ENCODE results near the gene CMTM2. TPM values are rescaled to one million over a fixed set of nuclear protein-coding genes. Genes with fewer than 3 reads are reported as not detected.
A peak's percentile ranks its signal among the peaks of the same experiment; 100 is the strongest.

Gene CMTM2
- total and polyA plus RNA-seq, 12 donors: 0.33 to 0.95 (median 0.63) TPM; not detected in 8

- peak; percentile 69 to 73 for DNase-seq
- H3K9me3 ChIP-seq: no peaks in the 10 kb centered on the region
- peak in 2 of 9 donors; percentile 2 to 35 for TF ChIP-seq CTCF (IDR thresholded peaks at IDR 0.05)
- peak overlapping the region; percentile 88 to 99 (median 95) for H3K27ac ChIP-seq
- intact Hi-C loops (cut with DNase I): loop anchor here (2.0 to 10.0 kb wide), 14 partner anchors 48 to 262 kb away; partner anchors contain the start of genes CKLF (in 2 of the 10), TK2 (in 2 of the 10) and CMTM4 (in 1 of the 10)
- H3K36me3 ChIP-seq: peaks cover 0 to 26% (median 8%) of the 10 kb centered on the region in 9 donors
- ATAC-seq: peak; percentile 61 to 69 (median 66)
- WGBS, 2 donors: 10 to 18% methylated on average over 53 to 61 of the region's 61 CpGs
- peaks cover 0 to 55% (median 32%) of the 10 kb centered on the region in 9 donors for H3K4me1 ChIP-seq
- peaks cover 0 to 5% (median 0%) of the 10 kb centered on the region in 7 donors for H3K27me3 ChIP-seq
- peak overlapping the region; percentile 56 to 97 (median 79) for H3K4me3 ChIP-seq
Observed at GRCh38 chr16:66605177-66605978, 26.1 kb downstream of the CMTM2 start.

GRCh38 chr16:66605979-66606751, 26.9 kb downstream of the CMTM2 start:
- intact Hi-C loops (cut with DNase I): loop anchor here (2.0 to 10.0 kb wide), 15 partner anchors 49 to 269 kb away; partner anchors contain the start of genes CKLF (in 2 of the 10), TK2 (in 2 of the 10) and CMTM4 (in 1 of the 10)
- 55 to 60% methylated on average over 10 of the region's 10 CpGs for WGBS, 2 donors
- H3K4me1 ChIP-seq: peaks cover 0 to 55% (median 32%) of the 10 kb centered on the region in 9 donors
- ATAC-seq (peak in 1 of 8 donors; percentile 2), DNase-seq (no peak)
- no peaks in the 10 kb centered on the region for H3K9me3 ChIP-seq
- H3K27ac ChIP-seq: peak overlapping the region; percentile 88 to 99 (median 95)
- H3K36me3 ChIP-seq: peaks cover 0 to 34% (median 15%) of the 10 kb centered on the region in 9 donors
- no peak for TF ChIP-seq CTCF (IDR thresholded peaks at IDR 0.05)
- peaks cover 0 to 5% (median 0%) of the 10 kb centered on the region in 7 donors for H3K27me3 ChIP-seq
- H3K4me3 ChIP-seq: peak overlapping the region; percentile 56 to 97 (median 79)

GRCh38 chr16:66608241-66609138, 29.2 kb downstream of the CMTM2 start:
- DNase-seq: peak; percentile 87 to 88
- H3K27ac ChIP-seq: peak overlapping the region in 2 of 10 donors; percentile 24 to 26
- peak; percentile 86 to 96 (median 93) for TF ChIP-seq CTCF (IDR thresholded peaks at IDR 0.05)
- peaks cover 0 to 52% (median 30%) of the 10 kb centered on the region in 9 donors for H3K4me1 ChIP-seq
- H3K27me3 ChIP-seq: no peaks in the 10 kb centered on the region
- intact Hi-C loops (cut with DNase I): loop anchor here (1.0 to 10.0 kb wide), 12 partner anchors 51 to 259 kb away; partner anchors contain the start of genes CKLF (in 1 of the 10), CMTM4 (in 1 of the 10) and TK2 (in 1 of the 10)
- peak; percentile 21 to 71 (median 68) for ATAC-seq
- H3K4me3 ChIP-seq: no peak overlapping the region
- WGBS, 2 donors: 34 to 35% methylated on average over 17 of the region's 17 CpGs
- H3K9me3 ChIP-seq: no peaks in the 10 kb centered on the region
- H3K36me3 ChIP-seq: peaks cover 0 to 57% (median 26%) of the 10 kb centered on the region in 9 donors

Data from heart right ventricle (tissue), 16 donors.